Esophagus muscularis mucosa (tissue), 4 donors: ENCODE measurements around the gene HDAC4. TPM values are rescaled to one million over a fixed set of nuclear protein-coding genes. Genes with fewer than 3 reads are reported as not detected.

ENCODE experiments used
- DNase-seq: peaks from one replicate; pipeline ENCODE4 v3.0.0-alpha.2; 2017; ENCODE audit errors: extremely low spot score
- H3K27ac ChIP-seq, 4 donors: fragments of 200-600 bp; sonication (generic); replicated peaks in 1 of 4; 1 replicate in 3 of 4; 2 replicates in 1 of 4; pipeline ENCODE4 v1.5.1; 2016 to 2019; ENCODE audit warnings: mild to moderate bottlenecking in 1 of 4
- H3K27me3 ChIP-seq, 4 donors: fragments of 200-600 bp; sonication (generic); one replicate each; pipeline versions ENCODE4 v1.5.1 to v1.6.0; 2016 to 2019
- H3K36me3 ChIP-seq, 4 donors: fragments of 200-600 bp; sonication (generic); one replicate each; pipeline ENCODE4 v1.5.1; 2016 to 2019
- H3K4me1 ChIP-seq, 4 donors: fragments of 200-600 bp; sonication (generic); one replicate each; pipeline ENCODE4 v1.5.1; 2016 to 2019
- H3K4me3 ChIP-seq, 4 donors: fragments of 200-600 bp; sonication (generic); 1 replicate in 2 of 4; 2 replicates in 2 of 4; pipeline ENCODE4 v1.5.1; 2016 to 2019; ENCODE audit warnings: mild to moderate bottlenecking in 4 of 4, moderate library complexity in 1 of 4
- H3K9me3 ChIP-seq, 4 donors: fragments of 200-600 bp; sonication (generic); 1 replicate in 3 of 4; 2 replicates in 1 of 4; pipeline ENCODE4 v1.5.1; 2016 to 2019
- CTCF ChIP-seq, 3 experiments: fragments of 200-600 bp in 2 of 3; fragments of 450-650 bp in 1 of 3; sonication (generic) in 2 of 3; IDR thresholded peaks; one replicate each; pipeline ENCODE4 v1.5.1; 2017 to 2019; ENCODE audit warnings: antibody characterized with exemption in 3 of 3, mild to moderate bottlenecking in 2 of 3, moderate library complexity in 1 of 3
- EP300 ChIP-seq: sonication (generic); formaldehyde crosslinking; IDR thresholded peaks from one replicate; pipeline ENCODE4 v1.6.1; 2017; ENCODE audit warnings: antibody characterized with exemption
- POLR2A ChIP-seq: fragments of 450-650 bp; IDR thresholded peaks from one replicate; pipeline ENCODE4 v1.6.1; 2017; ENCODE audit warnings: antibody characterized with exemption, moderate library complexity, mild to moderate bottlenecking, low read depth
- POLR2AphosphoS5 ChIP-seq, 2 donors: sonication (generic); formaldehyde crosslinking; IDR thresholded peaks; one replicate each; pipeline ENCODE4 v1.6.1; 2017; ENCODE audit warnings: antibody characterized with exemption in 2 of 2
- WGBS: methylation state at CpG from one replicate; pipeline ENCODE4 v1.1.5; 2018; 5-methylcytosine and 5-hydroxymethylcytosine counted together
- intact Hi-C: fragments of 100-400 bp; cut with DNase I; formaldehyde crosslinking; loops from one replicate; pipeline ENCODE4 v1.15.1; 2023
- total RNA-seq, 4 donors: library from RNA; depleted of rRNA; stranded (reverse); fragments of >200 nt; gene quantifications; one replicate each; pipeline versions ENCODE4 v1.1.0 to v1.2.1, GENCODE V29; 2016

HDAC4 gene
- total RNA-seq, 4 donors from 2014 or later: 59.4 to 119 (median 76.1) TPM

- WGBS: 94% methylated on average over 10 of the region's 11 CpGs
- Histone ChIP-seq H3K27ac (peak overlapping the region; percentile 67 to 72 (median 71)), H3K4me3 (no peak overlapping the region), H3K9me3 (peaks cover 0 to 25% (median 13%) of the 10 kb centered on the region in 4 donors), H3K36me3 (peaks cover 13 to 61% (median 50%) of the 10 kb centered on the region in 4 donors), H3K27me3 (no peaks in the 10 kb centered on the region), H3K4me1 (peaks cover 0 to 24% (median 14%) of the 10 kb centered on the region in 4 donors)
- DNase-seq: no peak
- intact Hi-C loops: no loop called here
- no peak for TF ChIP-seq CTCF (IDR thresholded peaks at IDR 0.05)
- no peak for TF ChIP-seq POLR2AphosphoS5 (IDR thresholded peaks at IDR 0.05)
- TF ChIP-seq EP300: no peak
- TF ChIP-seq POLR2A: no peak
Measured at GRCh38 chr2:239175181-239175580, 225.6 kb downstream of the HDAC4 start.

GRCh38 chr2:239173301-239173700 is 227.5 kb downstream of the HDAC4 start:
- no peak overlapping the region for H3K4me3 ChIP-seq
- WGBS: 81% methylated on average over 1 of the region's 1 CpG
- H3K4me1 ChIP-seq: peaks cover 8 to 24% (median 14%) of the 10 kb centered on the region in 4 donors
- TF ChIP-seq CTCF (IDR thresholded peaks at IDR 0.05): no peak
- no peak for TF ChIP-seq EP300
- no peak for TF ChIP-seq POLR2A
- TF ChIP-seq POLR2AphosphoS5 (IDR thresholded peaks at IDR 0.05): no peak
- H3K9me3 ChIP-seq: peaks cover 0 to 25% (median 13%) of the 10 kb centered on the region in 4 donors
- peaks cover 9 to 57% (median 37%) of the 10 kb centered on the region in 4 donors for H3K36me3 ChIP-seq
- no peaks in the 10 kb centered on the region for H3K27me3 ChIP-seq
- intact Hi-C loops: no loop called here
- no peak for DNase-seq
- peak overlapping the region in 2 of 4 donors; percentile 10 to 45 for H3K27ac ChIP-seq

- intact Hi-C loops: no loop called here
- Histone ChIP-seq H3K36me3 (peaks cover 17 to 55% (median 36%) of the 10 kb centered on the region in 4 donors), H3K27ac (no peak overlapping the region), H3K9me3 (peaks cover 0 to 25% (median 13%) of the 10 kb centered on the region in 4 donors), H3K4me1 (peaks cover 8 to 23% (median 13%) of the 10 kb centered on the region in 4 donors), H3K4me3 (no peak overlapping the region), H3K27me3 (no peaks in the 10 kb centered on the region)
- DNase-seq: no peak
- TF ChIP-seq CTCF (IDR thresholded peaks at IDR 0.05) (no peak), POLR2A (no peak), EP300 (no peak), POLR2AphosphoS5 (IDR thresholded peaks at IDR 0.05) (no peak)
Measured at GRCh38 chr2:239171643-239172042, 229.2 kb downstream of the HDAC4 start.

- no peak for DNase-seq
- no peak overlapping the region for H3K4me3 ChIP-seq
- TF ChIP-seq POLR2A (no peak), EP300 (no peak), POLR2AphosphoS5 (IDR thresholded peaks at IDR 0.05) (no peak)
- H3K9me3 ChIP-seq: peaks cover 0 to 21% (median 11%) of the 10 kb centered on the region in 4 donors
- peaks cover 8 to 43% (median 23%) of the 10 kb centered on the region in 4 donors for H3K36me3 ChIP-seq
- 100% methylated on average over 15 of the region's 27 CpGs for WGBS
- H3K27me3 ChIP-seq: no peaks in the 10 kb centered on the region
- intact Hi-C loops: no loop called here
- H3K27ac ChIP-seq: no peak overlapping the region
- peaks cover 0 to 8% (median 4%) of the 10 kb centered on the region in 4 donors for H3K4me1 ChIP-seq
Measured at GRCh38 chr2:239169311-239170048, 231.3 kb downstream of the HDAC4 start.

GRCh38 chr2:239168575-239168974 is 232.2 kb downstream of the HDAC4 start:
- WGBS: 96% methylated on average over 22 of the region's 22 CpGs

More at GRCh38 chr2:239168575-239168974, 232.2 kb downstream of the HDAC4 start:
- peaks cover 0 to 17% (median 10%) of the 10 kb centered on the region in 4 donors for H3K9me3 ChIP-seq
- no peak for DNase-seq
- H3K4me1 ChIP-seq: peaks cover 0 to 8% (median 4%) of the 10 kb centered on the region in 4 donors
- no peaks in the 10 kb centered on the region for H3K27me3 ChIP-seq
- peaks cover 10 to 45% (median 26%) of the 10 kb centered on the region in 4 donors for H3K36me3 ChIP-seq
- no peak overlapping the region for H3K4me3 ChIP-seq
- intact Hi-C loops: no loop called here
- no peak for TF ChIP-seq POLR2AphosphoS5 (IDR thresholded peaks at IDR 0.05)
- no peak for TF ChIP-seq EP300
- no peak for TF ChIP-seq CTCF (IDR thresholded peaks at IDR 0.05)
- TF ChIP-seq POLR2A: no peak
- no peak overlapping the region for H3K27ac ChIP-seq
